ENCODE results near the gene LONRF2. TPM values are rescaled to one million over a fixed set of nuclear protein-coding genes. Genes with fewer than 3 reads are reported as not detected.

The LONRF2 gene
- total RNA-seq, 1 donor from 2014 or later: 0.45 TPM

DNA sequence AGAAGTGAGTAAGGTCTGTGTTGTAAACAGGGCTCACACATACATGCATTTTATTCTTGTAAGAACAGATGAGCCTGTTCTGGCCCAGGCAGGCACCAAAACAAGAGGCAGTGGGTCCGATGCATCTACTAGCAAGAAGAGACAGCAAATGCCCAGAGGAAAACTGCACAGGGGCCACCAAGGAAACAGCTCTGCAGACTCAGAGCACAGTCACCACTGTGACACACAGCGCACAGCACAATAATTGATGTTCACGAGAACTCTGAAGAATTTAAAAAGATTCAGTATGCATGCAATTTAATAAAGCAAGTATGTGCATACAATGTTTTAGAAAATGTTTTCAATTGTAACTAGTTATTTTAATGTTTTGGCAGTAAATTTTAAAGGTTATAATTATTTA is 24.8 kb downstream of the LONRF2 start:
- Histone ChIP-seq H3K27me3 (ENCODE audit: insufficient read depth, low read length) (peaks cover 3% of the 10 kb centered on the region), H3K36me3 (ENCODE audit: insufficient read depth, low read length) (no peaks in the 10 kb centered on the region), H3K27ac (ENCODE audit: low read depth, low read length) (no peak overlapping the region), H4K20me1 (ENCODE audit: insufficient read depth, low read length) (no peaks in the 10 kb centered on the region), H2AFZ (ENCODE audit: low read depth, low read length) (no peak overlapping the region), H3K9ac (ENCODE audit: low read length) (no peak overlapping the region), H3K4me2 (ENCODE audit: low read length) (no peak overlapping the region), H3K79me2 (ENCODE audit: insufficient read depth, low read length) (no peaks in the 10 kb centered on the region), H3K9me3 (ENCODE audit: insufficient read depth, low read depth, low read length) (no peaks in the 10 kb centered on the region), H3K4me3 (ENCODE audit: insufficient read depth, low read depth, low read length) (no peak overlapping the region), H3K4me1 (ENCODE audit: insufficient read depth, low read length) (peaks cover 1% of the 10 kb centered on the region)
- FAIRE-seq: no peak
- TF ChIP-seq, protein P1, sequence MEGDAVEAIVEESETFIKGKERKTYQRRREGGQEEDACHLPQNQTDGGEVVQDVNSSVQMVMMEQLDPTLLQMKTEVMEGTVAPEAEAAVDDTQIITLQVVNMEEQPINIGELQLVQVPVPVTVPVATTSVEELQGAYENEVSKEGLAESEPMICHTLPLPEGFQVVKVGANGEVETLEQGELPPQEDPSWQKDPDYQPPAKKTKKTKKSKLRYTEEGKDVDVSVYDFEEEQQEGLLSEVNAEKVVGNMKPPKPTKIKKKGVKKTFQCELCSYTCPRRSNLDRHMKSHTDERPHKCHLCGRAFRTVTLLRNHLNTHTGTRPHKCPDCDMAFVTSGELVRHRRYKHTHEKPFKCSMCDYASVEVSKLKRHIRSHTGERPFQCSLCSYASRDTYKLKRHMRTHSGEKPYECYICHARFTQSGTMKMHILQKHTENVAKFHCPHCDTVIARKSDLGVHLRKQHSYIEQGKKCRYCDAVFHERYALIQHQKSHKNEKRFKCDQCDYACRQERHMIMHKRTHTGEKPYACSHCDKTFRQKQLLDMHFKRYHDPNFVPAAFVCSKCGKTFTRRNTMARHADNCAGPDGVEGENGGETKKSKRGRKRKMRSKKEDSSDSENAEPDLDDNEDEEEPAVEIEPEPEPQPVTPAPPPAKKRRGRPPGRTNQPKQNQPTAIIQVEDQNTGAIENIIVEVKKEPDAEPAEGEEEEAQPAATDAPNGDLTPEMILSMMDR (IDR thresholded peaks at IDR 0.05; ENCODE audit: insufficient read depth, low read depth, low read length): no peak
- TF ChIP-seq EZH2 (IDR thresholded peaks at IDR 0.05; ENCODE audit: insufficient read depth, low read length): no peak
- Mint-ChIP-seq H3K27me3 (ENCODE audit: low read depth, unreplicated experiment) (no peaks in the 10 kb centered on the region), H3K9me3 (ENCODE audit: unreplicated experiment) (no peaks in the 10 kb centered on the region), H3K4me3 (ENCODE audit: unreplicated experiment) (no peak overlapping the region), H3K4me1 (ENCODE audit: low read depth, unreplicated experiment) (no peaks in the 10 kb centered on the region), H3K36me3 (ENCODE audit: low read depth, unreplicated experiment) (peaks cover 2% of the 10 kb centered on the region), H3K27ac (ENCODE audit: unreplicated experiment) (no peak overlapping the region)
- DNase-seq (ENCODE audit: low read depth): no peak

DNA sequence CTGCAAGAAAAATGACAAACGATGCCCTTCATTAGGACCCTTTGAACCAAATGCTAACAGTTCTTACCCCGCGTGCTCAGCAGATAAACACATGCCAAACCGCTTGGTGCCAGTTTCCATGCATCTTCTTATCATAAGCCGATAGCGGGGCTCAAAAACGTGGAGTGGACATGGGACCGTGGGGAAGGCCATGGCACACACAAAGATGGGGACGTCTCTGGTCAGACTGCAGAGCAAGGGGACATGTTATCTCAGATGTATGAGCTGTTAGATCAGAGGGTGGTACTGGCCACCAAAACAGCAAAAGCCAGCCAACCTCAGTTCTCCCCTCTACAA is 28.2 kb downstream of the LONRF2 start:
- Histone ChIP-seq H4K20me1 (ENCODE audit: insufficient read depth, low read length) (no peaks in the 10 kb centered on the region), H3K4me2 (ENCODE audit: low read length) (no peak overlapping the region), H3K9me3 (ENCODE audit: insufficient read depth, low read depth, low read length) (no peaks in the 10 kb centered on the region), H3K4me1 (ENCODE audit: insufficient read depth, low read length) (peaks cover 26% of the 10 kb centered on the region), H3K27ac (ENCODE audit: low read depth, low read length) (no peak overlapping the region), H3K79me2 (ENCODE audit: insufficient read depth, low read length) (no peaks in the 10 kb centered on the region), H2AFZ (ENCODE audit: low read depth, low read length) (no peak overlapping the region), H3K9ac (ENCODE audit: low read length) (no peak overlapping the region), H3K36me3 (ENCODE audit: insufficient read depth, low read length) (no peaks in the 10 kb centered on the region), H3K27me3 (ENCODE audit: insufficient read depth, low read length) (no peaks in the 10 kb centered on the region), H3K4me3 (ENCODE audit: insufficient read depth, low read depth, low read length) (no peak overlapping the region)
- Mint-ChIP-seq H3K36me3 (ENCODE audit: low read depth, unreplicated experiment) (peaks cover 2% of the 10 kb centered on the region), H3K4me1 (ENCODE audit: low read depth, unreplicated experiment) (no peaks in the 10 kb centered on the region), H3K27me3 (ENCODE audit: low read depth, unreplicated experiment) (no peaks in the 10 kb centered on the region), H3K4me3 (ENCODE audit: unreplicated experiment) (no peak overlapping the region), H3K9me3 (ENCODE audit: unreplicated experiment) (no peaks in the 10 kb centered on the region), H3K27ac (ENCODE audit: unreplicated experiment) (no peak overlapping the region)
- FAIRE-seq (no peak), DNase-seq (ENCODE audit: low read depth) (no peak)
- TF ChIP-seq, protein P1 (IDR thresholded peaks at IDR 0.05; ENCODE audit: insufficient read depth, low read depth, low read length): no peak
- no peak for TF ChIP-seq EZH2 (IDR thresholded peaks at IDR 0.05; ENCODE audit: insufficient read depth, low read length)

DNA sequence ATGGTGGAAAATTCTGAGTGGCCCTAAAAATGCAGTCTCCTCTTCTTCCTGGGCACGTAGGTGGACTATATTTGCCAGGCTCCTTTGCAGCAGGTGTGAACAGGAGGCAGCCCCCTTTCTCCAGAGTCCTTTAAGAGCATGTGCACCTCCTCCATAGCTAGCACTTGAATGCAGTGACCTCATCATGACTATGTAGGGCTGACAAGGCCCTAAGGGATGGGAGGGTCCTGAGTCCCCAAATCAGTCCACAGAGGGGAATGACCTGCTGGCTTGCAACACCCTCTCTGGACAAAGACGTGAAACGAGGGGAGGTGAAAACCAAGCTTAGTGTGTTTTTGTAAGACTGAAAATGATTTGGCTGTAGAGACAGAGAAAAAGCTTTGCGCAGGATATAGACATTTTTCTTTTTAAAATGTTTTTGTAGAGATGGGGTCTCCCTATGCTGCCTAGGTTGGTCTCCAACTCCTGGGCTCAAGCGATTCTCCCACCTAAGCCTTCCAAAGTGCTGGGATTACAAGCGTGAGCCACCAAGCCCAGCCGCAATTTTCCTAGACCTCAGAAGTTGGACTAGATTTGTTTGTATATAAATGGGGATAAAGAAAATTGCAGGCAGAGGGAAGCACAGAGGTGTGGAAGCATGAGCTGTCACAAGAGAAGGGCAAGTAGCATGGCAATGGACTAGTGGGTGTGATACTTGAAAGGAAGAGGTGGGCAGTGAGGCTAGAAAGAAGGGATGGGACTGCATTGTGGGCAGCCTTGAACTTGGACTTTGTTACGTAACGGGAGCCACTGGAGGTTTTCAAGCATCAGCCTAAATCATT is 28.8 kb downstream of the LONRF2 start:
- H3K27ac Mint-ChIP-seq (ENCODE audit: unreplicated experiment): no peak overlapping the region
- no peaks in the 10 kb centered on the region for H3K36me3 ChIP-seq (ENCODE audit: insufficient read depth, low read length)
- peaks cover 26% of the 10 kb centered on the region for H3K4me1 ChIP-seq (ENCODE audit: insufficient read depth, low read length)
- DNase-seq (ENCODE audit: low read depth): no peak
- H3K27me3 Mint-ChIP-seq (ENCODE audit: low read depth, unreplicated experiment): no peaks in the 10 kb centered on the region
- no peak overlapping the region for H3K9ac ChIP-seq (ENCODE audit: low read length)
- H3K4me3 Mint-ChIP-seq (ENCODE audit: unreplicated experiment): no peak overlapping the region
- no peak overlapping the region for H3K4me3 ChIP-seq (ENCODE audit: insufficient read depth, low read depth, low read length)
- H2AFZ ChIP-seq (ENCODE audit: low read depth, low read length): no peak overlapping the region
- H3K27me3 ChIP-seq (ENCODE audit: insufficient read depth, low read length): no peaks in the 10 kb centered on the region
- H3K27ac ChIP-seq (ENCODE audit: low read depth, low read length): no peak overlapping the region
- no peaks in the 10 kb centered on the region for H3K4me1 Mint-ChIP-seq (ENCODE audit: low read depth, unreplicated experiment)
- peaks cover 2% of the 10 kb centered on the region for H3K36me3 Mint-ChIP-seq (ENCODE audit: low read depth, unreplicated experiment)
- no peaks in the 10 kb centered on the region for H4K20me1 ChIP-seq (ENCODE audit: insufficient read depth, low read length)
- no peaks in the 10 kb centered on the region for H3K79me2 ChIP-seq (ENCODE audit: insufficient read depth, low read length)
- H3K9me3 ChIP-seq (ENCODE audit: insufficient read depth, low read depth, low read length): no peaks in the 10 kb centered on the region
- H3K9me3 Mint-ChIP-seq (ENCODE audit: unreplicated experiment): no peaks in the 10 kb centered on the region
- TF ChIP-seq, protein P1 (IDR thresholded peaks at IDR 0.05; ENCODE audit: insufficient read depth, low read depth, low read length): no peak
- TF ChIP-seq EZH2 (IDR thresholded peaks at IDR 0.05; ENCODE audit: insufficient read depth, low read length): no peak
- no peak overlapping the region for H3K4me2 ChIP-seq (ENCODE audit: low read length)
- no peak for FAIRE-seq

Data from astrocyte (in vitro differentiated cells and primary cell).